HepG2 (cell line): ENCODE data around the gene TESK1. TPM values are rescaled to one million over a fixed set of nuclear protein-coding genes. Genes with fewer than 3 reads are reported as not detected.
A peak's percentile ranks its signal among the peaks of the same experiment; 100 is the strongest.

Source experiments
- BCL3 ChIP-seq: sonication (generic); formaldehyde crosslinking; IDR thresholded peaks from 2 replicates; pipeline ENCODE4 v1.5.1; 2020; ENCODE audit warnings: mild to moderate bottlenecking, missing genetic modification reagents, moderate library complexity
- KLF13 ChIP-seq: sonication (generic); formaldehyde crosslinking; IDR thresholded peaks from 2 replicates; pipeline ENCODE4 v1.4.0; 2020; ENCODE audit warnings: mild to moderate bottlenecking, missing genetic modification reagents
- MZF1 ChIP-seq: sonication (generic); formaldehyde crosslinking; IDR thresholded peaks from 2 replicates; pipeline ENCODE4 v1.8.1; 2023; ENCODE audit warnings: mild to moderate bottlenecking, missing genetic modification reagents, borderline replicate concordance
- NFE2L1 ChIP-seq: sonication (generic); formaldehyde crosslinking; IDR thresholded peaks from 2 replicates; pipeline ENCODE4 v1.4.0; 2020; ENCODE audit warnings: missing genetic modification reagents, mild to moderate bottlenecking, borderline replicate concordance
- NFE2L2 ChIP-seq: fragments of 150-350 bp; IDR thresholded peaks from 2 replicates; pipeline ENCODE4 v1.6.1; 2014; ENCODE audit warnings: low read length
- REST ChIP-seq, 2 experiments: IDR thresholded peaks; 2 replicates each; pipeline ENCODE4 v1.6.1; 2011 to 2012; ENCODE audit warnings: low read length in 2 of 2, borderline replicate concordance in 1 of 2, low read depth in 1 of 2, mild to moderate bottlenecking in 1 of 2, moderate library complexity in 1 of 2
- RFXANK ChIP-seq: IDR thresholded peaks from 2 replicates; pipeline ENCODE4 v1.6.1; 2016
- RFXAP ChIP-seq: sonication (generic); formaldehyde crosslinking; IDR thresholded peaks from 2 replicates; pipeline ENCODE4 v1.4.0; 2020; ENCODE audit warnings: missing genetic modification reagents, borderline replicate concordance
- SNAPC2 ChIP-seq: sonication (generic); formaldehyde crosslinking; IDR thresholded peaks from 2 replicates; pipeline ENCODE4 v1.8.1; 2022; ENCODE audit warnings: mild to moderate bottlenecking, missing genetic modification reagents
- TAF15 ChIP-seq: fragments of 200-400 bp; formaldehyde crosslinking; IDR thresholded peaks from one replicate; pipeline ENCODE4 v1.6.1; 2018; ENCODE audit warnings: mild to moderate bottlenecking, low read depth, low read length; ENCODE audit not compliant: poor library complexity, severe bottlenecking
- ZFX ChIP-seq: sonication (generic); formaldehyde crosslinking; IDR thresholded peaks from 2 replicates; pipeline ENCODE4 v1.4.0; 2020; ENCODE audit warnings: mild to moderate bottlenecking, low read depth, missing genetic modification reagents, moderate library complexity
- ZHX2 ChIP-seq, 2 experiments: sonication (generic) in 1 of 2; formaldehyde crosslinking in 1 of 2; IDR thresholded peaks; 2 replicates each; pipeline versions ENCODE4 v1.6.1 to v1.9.0; 2014 to 2022; ENCODE audit warnings: antibody characterized with exemption in 1 of 2, borderline replicate concordance in 1 of 2, inconsistent platforms in 1 of 2, low read depth in 1 of 2, missing genetic modification reagents in 1 of 2
- ZMAT5 ChIP-seq: sonication (generic); formaldehyde crosslinking; IDR thresholded peaks from 2 replicates; pipeline ENCODE4 v1.5.0; 2020; ENCODE audit warnings: mild to moderate bottlenecking, low read depth, missing genetic modification reagents, borderline replicate concordance
- ZNF3 ChIP-seq: IDR thresholded peaks from 2 replicates; pipeline ENCODE4 v1.7.0; 2017; ENCODE audit warnings: inconsistent platforms
- polyA plus RNA-seq, 8 experiments: library from polyadenylated mRNA; depleted of rRNA in 3 of 8; stranded (reverse) in 7 of 8; unstranded in 1 of 8; fragments of >200 nt; fragmentation: Illumina TruSeq in 4 of 8; extraction: Trizol in 4 of 8; gene quantifications; 2 replicates each; pipeline versions ENCODE4 v1.2.1 to v1.2.3, GENCODE V29; 2011 to 2016; ENCODE audit warnings: low read depth in 4 of 8, missing spikeins in 1 of 8, mixed read lengths in 1 of 8; ENCODE audit not compliant: insufficient read depth in 1 of 8
- total RNA-seq, 5 experiments: library from RNA; depleted of rRNA; stranded (reverse); fragments of >200 nt; fragmentation: Illumina TruSeq; extraction: Trizol; gene quantifications; 2 replicates each; pipeline ENCODE4 v1.2.3, GENCODE V29; 2016; ENCODE audit warnings: low read depth in 1 of 5
- TF ChIP-seq, protein P1 (sequence below): sonication (generic); formaldehyde crosslinking; IDR thresholded peaks from 2 replicates; pipeline ENCODE4 v1.8.0; 2022; ENCODE audit warnings: mild to moderate bottlenecking, missing genetic modification reagents; ENCODE audit not compliant: insufficient replicate concordance

TESK1 gene
- total and polyA plus RNA-seq, 2 of the 13 experiments (the other 11 are each of a cell fraction or from before 2014, with no cell fraction given), result 7.3 to 13.6 TPM

- TF ChIP-seq REST (IDR thresholded peaks at IDR 0.05; ENCODE audit: borderline replicate concordance in 1 of 2, low read depth in 1 of 2, low read length in 2 of 2), result no peak
- no peak for TF ChIP-seq TAF15
- no peak for TF ChIP-seq NFE2L1 (CRISPR knock-in tag)
- no peak for TF ChIP-seq ZHX2 (IDR thresholded peaks at IDR 0.05; ENCODE audit: low read depth)
- TF ChIP-seq ZHX2 (CRISPR knock-in tag; IDR thresholded peaks at IDR 0.05; ENCODE audit: borderline replicate concordance), result no peak
- TF ChIP-seq ZMAT5 (CRISPR knock-in tag), result no peak
- TF ChIP-seq KLF13 (CRISPR knock-in tag), result no peak
- TF ChIP-seq, protein P1, sequence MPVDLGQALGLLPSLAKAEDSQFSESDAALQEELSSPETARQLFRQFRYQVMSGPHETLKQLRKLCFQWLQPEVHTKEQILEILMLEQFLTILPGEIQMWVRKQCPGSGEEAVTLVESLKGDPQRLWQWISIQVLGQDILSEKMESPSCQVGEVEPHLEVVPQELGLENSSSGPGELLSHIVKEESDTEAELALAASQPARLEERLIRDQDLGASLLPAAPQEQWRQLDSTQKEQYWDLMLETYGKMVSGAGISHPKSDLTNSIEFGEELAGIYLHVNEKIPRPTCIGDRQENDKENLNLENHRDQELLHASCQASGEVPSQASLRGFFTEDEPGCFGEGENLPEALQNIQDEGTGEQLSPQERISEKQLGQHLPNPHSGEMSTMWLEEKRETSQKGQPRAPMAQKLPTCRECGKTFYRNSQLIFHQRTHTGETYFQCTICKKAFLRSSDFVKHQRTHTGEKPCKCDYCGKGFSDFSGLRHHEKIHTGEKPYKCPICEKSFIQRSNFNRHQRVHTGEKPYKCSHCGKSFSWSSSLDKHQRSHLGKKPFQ (CRISPR knock-in tag), result peak; percentile 40
- TF ChIP-seq ZFX (CRISPR knock-in tag), result peak; percentile 47; the same call in 1 of the 2 replicates
- peak; percentile 93; the same call in 1 of the 2 replicates for TF ChIP-seq RFXAP (CRISPR knock-in tag)
- TF ChIP-seq NFE2L2, result peak; percentile 43; the same call in 1 of the 2 replicates
- TF ChIP-seq MZF1 (CRISPR knock-in tag), result no peak
- TF ChIP-seq SNAPC2 (CRISPR knock-in tag), result peak; percentile 91
- TF ChIP-seq ZNF3 (CRISPR knock-in tag), result no peak
- peak; percentile 60; the same call in 1 of the 2 replicates for TF ChIP-seq BCL3 (CRISPR knock-in tag)
- TF ChIP-seq RFXANK, result peak; percentile 92
These were observed 980 bp upstream of the TESK1 start (continued) for GRCh38 chr9:35603986-35604577.
